Brain microvascular endothelial cell (primary cell): ENCODE measurements around the gene CST2.
"Not testable (repeated sequence)": the region's sequence is repeated elsewhere in the genome, so short reads cannot be mapped to it uniquely, and the experiment has no call there.

Experiments
- DNase-seq: peaks from one replicate; pipeline ENCODE4 v3.0.0-alpha.2; 2020
- H3K27ac ChIP-seq: fragments of 250-450 bp; sonication (Bioruptor Pico); 2 replicates; pipeline ENCODE4 v1.5.1; 2020; ENCODE audit warnings: mild to moderate bottlenecking, moderate library complexity
- H3K27me3 ChIP-seq: fragments of 250-450 bp; sonication (Bioruptor Pico); replicated peaks from 2 replicates; pipeline ENCODE4 v1.5.1; 2020; ENCODE audit warnings: mild to moderate bottlenecking
- H3K36me3 ChIP-seq: fragments of 250-450 bp; sonication (Bioruptor Pico); replicated peaks from 2 replicates; pipeline ENCODE4 v1.5.1; 2020; ENCODE audit warnings: mild to moderate bottlenecking
- H3K4me3 ChIP-seq: 2 replicates; pipeline ENCODE4 v1.5.1; 2011; ENCODE audit warnings: low read depth, mild to moderate bottlenecking, control low read depth, low read length, moderate library complexity
- in situ Hi-C: cut with HindIII; loops from 2 replicates; pipeline ENCODE4 v1.10.0; 2017; ENCODE audit warnings: low sequenced_read_pairs, low pct_ligation_motif_present
- TF ChIP-seq, protein P1 (sequence below): IDR thresholded peaks from 2 replicates; pipeline ENCODE4 v1.5.1; 2011; ENCODE audit warnings: low read depth, mild to moderate bottlenecking, moderate library complexity, low read length, control low read depth, inconsistent platforms; ENCODE audit errors: missing control alignments

The CST2 gene

GRCh38 chr20:23794841-23795240 is 31.7 kb downstream of the CST2 start:
- no peaks in the 10 kb centered on the region for H3K27me3 ChIP-seq
- H3K4me3 ChIP-seq = no peak overlapping the region
- in situ Hi-C loops = no loop called here
- H3K27ac ChIP-seq = no peak overlapping the region
- no peak for DNase-seq
- H3K36me3 ChIP-seq = no peaks in the 10 kb centered on the region
- TF ChIP-seq, protein P1, sequence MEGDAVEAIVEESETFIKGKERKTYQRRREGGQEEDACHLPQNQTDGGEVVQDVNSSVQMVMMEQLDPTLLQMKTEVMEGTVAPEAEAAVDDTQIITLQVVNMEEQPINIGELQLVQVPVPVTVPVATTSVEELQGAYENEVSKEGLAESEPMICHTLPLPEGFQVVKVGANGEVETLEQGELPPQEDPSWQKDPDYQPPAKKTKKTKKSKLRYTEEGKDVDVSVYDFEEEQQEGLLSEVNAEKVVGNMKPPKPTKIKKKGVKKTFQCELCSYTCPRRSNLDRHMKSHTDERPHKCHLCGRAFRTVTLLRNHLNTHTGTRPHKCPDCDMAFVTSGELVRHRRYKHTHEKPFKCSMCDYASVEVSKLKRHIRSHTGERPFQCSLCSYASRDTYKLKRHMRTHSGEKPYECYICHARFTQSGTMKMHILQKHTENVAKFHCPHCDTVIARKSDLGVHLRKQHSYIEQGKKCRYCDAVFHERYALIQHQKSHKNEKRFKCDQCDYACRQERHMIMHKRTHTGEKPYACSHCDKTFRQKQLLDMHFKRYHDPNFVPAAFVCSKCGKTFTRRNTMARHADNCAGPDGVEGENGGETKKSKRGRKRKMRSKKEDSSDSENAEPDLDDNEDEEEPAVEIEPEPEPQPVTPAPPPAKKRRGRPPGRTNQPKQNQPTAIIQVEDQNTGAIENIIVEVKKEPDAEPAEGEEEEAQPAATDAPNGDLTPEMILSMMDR = no peak

- no peaks in the 10 kb centered on the region for H3K36me3 ChIP-seq
- no peak overlapping the region for H3K27ac ChIP-seq
- in situ Hi-C loops = no loop called here
- no peak for DNase-seq
- H3K4me3 ChIP-seq = no peak overlapping the region
- H3K27me3 ChIP-seq = no peaks in the 10 kb centered on the region
- TF ChIP-seq, protein P1 = no peak
Measured at GRCh38 chr20:23794065-23794464, 32.5 kb downstream of the CST2 start.

- in situ Hi-C loops = no loop called here
- Histone ChIP-seq H3K27ac (no peak overlapping the region), H3K27me3 (no peaks in the 10 kb centered on the region), H3K4me3 (no peak overlapping the region), H3K36me3 (no peaks in the 10 kb centered on the region)
- TF ChIP-seq, protein P1 = no peak
- DNase-seq = no peak
Measured at GRCh38 chr20:23783447-23783846, 43.1 kb downstream of the CST2 start.

DNA sequence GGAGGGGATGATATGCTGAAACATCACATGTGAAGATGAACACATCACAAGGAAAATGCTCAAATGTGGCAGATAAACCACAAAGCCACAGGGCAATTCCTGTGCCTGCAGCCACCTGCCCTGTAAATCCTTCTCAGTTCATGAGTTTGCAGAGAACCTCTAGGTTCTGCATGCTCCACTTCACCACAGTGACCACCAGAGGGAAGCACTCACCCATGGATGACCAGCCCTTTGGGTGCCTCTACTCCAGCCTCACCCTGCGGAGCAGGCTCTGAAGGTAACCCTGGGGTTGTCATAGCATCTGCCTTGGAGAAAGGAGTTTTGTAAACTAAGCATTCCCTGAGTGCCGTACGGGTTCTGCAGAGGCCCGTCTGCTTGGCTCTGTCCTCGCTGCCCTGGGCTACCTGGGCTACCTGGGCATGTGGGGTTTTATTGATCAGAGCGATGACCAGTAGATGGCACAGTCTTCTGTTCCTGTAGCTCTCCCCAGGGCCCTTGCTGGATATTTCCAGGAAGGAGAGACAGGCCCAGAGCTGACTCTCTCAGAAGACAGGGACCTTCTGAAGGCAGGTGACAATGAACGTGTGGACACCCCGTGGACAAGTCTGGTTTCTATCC is 44.1 kb downstream of the CST2 start:
- Histone ChIP-seq H3K27ac (no peak overlapping the region), H3K4me3 (no peak overlapping the region), H3K27me3 (no peaks in the 10 kb centered on the region), H3K36me3 (no peaks in the 10 kb centered on the region)
- in situ Hi-C loops = no loop called here
- peak; percentile 39 for DNase-seq
- TF ChIP-seq, protein P1 = peak; percentile 86

DNA sequence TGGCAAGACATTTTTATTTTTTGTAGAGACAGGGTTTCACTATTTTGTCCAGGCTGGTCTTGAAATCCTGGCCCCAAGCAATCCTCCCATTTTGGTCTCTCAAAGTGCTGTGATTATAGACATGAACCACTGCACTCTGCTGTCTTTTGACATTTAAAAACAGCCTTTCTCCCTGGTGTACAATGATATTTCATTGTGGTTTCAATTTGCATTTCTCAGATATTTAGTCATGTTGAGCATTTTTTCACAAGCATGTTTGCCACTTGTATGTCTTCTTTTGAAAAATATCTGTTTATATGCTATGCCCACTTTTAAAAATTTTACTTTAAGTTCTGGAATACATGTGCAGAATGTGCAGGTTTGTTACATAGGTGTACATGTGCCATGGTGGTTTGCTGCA is 47.9 kb downstream of the CST2 start:
- H3K27ac ChIP-seq, H3K4me3 ChIP-seq, H3K27me3 ChIP-seq, H3K36me3 ChIP-seq, in situ Hi-C loops: not testable (repeated sequence)
- DNase-seq = peak; percentile 18

GRCh38 chr20:23777380-23777779 is 49.1 kb downstream of the CST2 start:
- in situ Hi-C loops, H3K4me3 ChIP-seq, DNase-seq, H3K36me3 ChIP-seq, H3K27me3 ChIP-seq, H3K27ac ChIP-seq: not testable (repeated sequence)

- no peaks in the 10 kb centered on the region for H3K27me3 ChIP-seq
- H3K4me3 ChIP-seq = no peak overlapping the region
- H3K36me3 ChIP-seq = no peaks in the 10 kb centered on the region
- no peak overlapping the region for H3K27ac ChIP-seq
- in situ Hi-C loops = no loop called here
- TF ChIP-seq, protein P1 = peak; percentile 40
- DNase-seq = no peak
Measured at GRCh38 chr20:23776067-23776771, 50.3 kb downstream of the CST2 start.
